NCI-H1092 (cell line): ENCODE data around the gene BAIAP2.
A peak's percentile ranks its signal among the peaks of the same experiment; 100 is the strongest.

Source experiments
- DNase-seq: peaks from one replicate; lab custom pipeline; 2025; lab: John Stamatoyannopoulos, UW

The BAIAP2 gene

GRCh38 chr17:81034779-81035520, at the start of gene BAIAP2:
Gene BAIAP2 (plus strand): TSS chr17:81035151. CDS start chr17:81035255, 104 bp downstream.
- peak; percentile 94 for DNase-seq

- DNase-seq, result no peak
These were observed 48.9 kb upstream of the BAIAP2 start for GRCh38 chr17:80986046-80986445.

GRCh38 chr17:80986816-80987475, 48.0 kb upstream of the BAIAP2 start:
- DNase-seq, result no peak

GRCh38 chr17:80987941-80988461, 47.0 kb upstream of the BAIAP2 start:
- no peak for DNase-seq

GRCh38 chr17:80989586-80989913, 45.4 kb upstream of the BAIAP2 start:
- no peak for DNase-seq

GRCh38 chr17:80990921-80991644, 43.9 kb upstream of the BAIAP2 start:
- no peak for DNase-seq

GRCh38 chr17:80991645-80992076, 43.3 kb upstream of the BAIAP2 start, which contains the start of gene CHMP6:
Gene CHMP6 (plus strand): TSS chr17:80991841. CDS start chr17:80991919, 78 bp downstream.
- peak; percentile 46 for DNase-seq

- no peak for DNase-seq
These were observed 42.6 kb upstream of the BAIAP2 start for GRCh38 chr17:80992077-80992947.

- no peak for DNase-seq
These were observed 41.9 kb upstream of the BAIAP2 start for GRCh38 chr17:80992948-80993624.

- DNase-seq, result no peak
These were observed 39.8 kb upstream of the BAIAP2 start for GRCh38 chr17:80995131-80995530.

GRCh38 chr17:80996422-80997305, 38.3 kb upstream of the BAIAP2 start:
- no peak for DNase-seq

- no peak for DNase-seq
These were observed 37.4 kb upstream of the BAIAP2 start for GRCh38 chr17:80997424-80998117.

GRCh38 chr17:80998118-80998747, 36.7 kb upstream of the BAIAP2 start:
- DNase-seq, result no peak

GRCh38 chr17:80998748-80999535, 36.0 kb upstream of the BAIAP2 start:
- DNase-seq, result no peak

- DNase-seq, result no peak
These were observed 35.2 kb upstream of the BAIAP2 start for GRCh38 chr17:80999536-81000333.

GRCh38 chr17:81000334-81000630, 34.7 kb upstream of the BAIAP2 start:
- DNase-seq, result no peak

- DNase-seq, result no peak
These were observed 34.2 kb upstream of the BAIAP2 start for GRCh38 chr17:81000631-81001357.
